Stimulated activated CD4-positive, alpha-beta T cell treated with anti-CD3 and anti-CD28 coated beads, Interleukin-12 subunit alpha, Interleukin-12 subunit beta, amount 100 ng/mL, for 48 hours (primary cell): ENCODE measurements around the gene RNF220.
A peak's percentile ranks its signal among the peaks of the same experiment; 100 is the strongest.

ENCODE experiments used
- DNase-seq, 3 donors: peaks; one replicate each; pipeline ENCODE4 v3.0.0-alpha.2; 2020; ENCODE audit warnings: low read depth in 2 of 3, low spot score in 1 of 3

RNF220 gene

GRCh38 chr1:44576456-44577150 is 171.5 kb downstream of the RNF220 start:
- no peak for DNase-seq

DNA sequence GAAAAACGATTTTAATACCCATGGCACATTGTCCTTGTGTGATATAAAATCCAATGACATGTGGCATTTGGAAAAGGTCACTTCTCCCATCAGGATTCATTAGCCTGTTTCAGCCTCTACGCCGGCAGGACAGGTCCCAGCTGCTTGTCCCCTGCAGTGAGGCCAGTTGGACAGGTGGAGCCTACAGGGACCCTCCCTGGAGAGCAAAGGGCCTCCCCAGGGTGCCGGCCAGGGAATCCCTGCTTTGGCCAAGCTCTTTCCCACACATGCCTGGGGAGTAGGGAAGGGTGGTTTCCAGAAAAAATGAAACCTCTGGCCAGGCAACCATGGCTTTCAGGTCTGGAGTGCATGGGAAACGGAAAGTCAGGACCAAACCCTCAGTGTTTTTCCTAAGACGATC is 176.2 kb downstream of the RNF220 start:
- DNase-seq, result no peak

DNA sequence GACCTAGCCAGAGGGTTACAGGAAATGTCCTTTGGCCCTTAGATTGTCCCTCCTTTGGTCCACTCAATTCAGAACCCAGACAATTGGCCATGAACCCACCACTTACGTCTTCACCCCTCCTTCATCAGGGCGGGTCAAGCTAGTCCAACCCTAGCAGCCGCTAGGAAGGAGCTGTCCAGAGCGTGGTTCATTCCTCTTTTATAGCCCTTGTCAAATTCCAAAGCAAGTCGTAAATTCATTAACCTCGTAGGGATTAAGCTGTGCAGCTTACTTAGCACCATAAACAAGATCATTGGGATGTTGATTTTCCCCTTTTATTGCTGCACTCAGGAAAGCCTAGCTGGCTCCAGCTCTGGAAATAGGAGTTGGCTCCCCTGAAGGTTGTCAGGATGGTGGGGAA is 179.1 kb downstream of the RNF220 start:
- no peak for DNase-seq

DNA sequence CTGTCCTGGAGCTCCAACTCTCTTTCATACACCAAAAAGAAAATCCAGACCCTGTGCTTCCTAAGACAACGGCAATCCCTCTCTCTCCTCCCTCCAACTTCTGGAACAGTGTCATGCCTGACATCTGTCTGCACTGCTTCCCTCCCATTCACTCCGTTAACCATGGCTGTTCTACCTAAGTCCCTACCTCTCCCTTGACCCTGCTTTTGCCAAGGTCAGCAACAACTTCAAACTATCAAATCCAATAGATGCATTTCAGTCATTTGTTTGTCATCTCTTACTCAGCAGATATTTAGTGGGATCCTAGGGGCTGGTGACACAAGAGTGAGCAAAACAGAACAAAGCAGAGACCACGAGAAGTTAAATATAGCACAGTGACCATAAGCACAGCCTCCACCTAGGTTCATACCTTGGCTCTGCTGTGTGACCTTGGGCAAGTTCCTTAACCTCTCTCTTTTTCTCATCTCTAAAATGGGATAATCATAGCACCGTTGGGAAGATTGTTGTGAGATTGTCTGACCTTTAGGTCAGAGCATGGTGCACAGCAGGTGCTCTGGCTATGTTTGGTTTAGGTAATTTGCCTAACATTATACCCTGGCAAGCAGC is 180.4 kb downstream of the RNF220 start:
- no peak for DNase-seq

DNA sequence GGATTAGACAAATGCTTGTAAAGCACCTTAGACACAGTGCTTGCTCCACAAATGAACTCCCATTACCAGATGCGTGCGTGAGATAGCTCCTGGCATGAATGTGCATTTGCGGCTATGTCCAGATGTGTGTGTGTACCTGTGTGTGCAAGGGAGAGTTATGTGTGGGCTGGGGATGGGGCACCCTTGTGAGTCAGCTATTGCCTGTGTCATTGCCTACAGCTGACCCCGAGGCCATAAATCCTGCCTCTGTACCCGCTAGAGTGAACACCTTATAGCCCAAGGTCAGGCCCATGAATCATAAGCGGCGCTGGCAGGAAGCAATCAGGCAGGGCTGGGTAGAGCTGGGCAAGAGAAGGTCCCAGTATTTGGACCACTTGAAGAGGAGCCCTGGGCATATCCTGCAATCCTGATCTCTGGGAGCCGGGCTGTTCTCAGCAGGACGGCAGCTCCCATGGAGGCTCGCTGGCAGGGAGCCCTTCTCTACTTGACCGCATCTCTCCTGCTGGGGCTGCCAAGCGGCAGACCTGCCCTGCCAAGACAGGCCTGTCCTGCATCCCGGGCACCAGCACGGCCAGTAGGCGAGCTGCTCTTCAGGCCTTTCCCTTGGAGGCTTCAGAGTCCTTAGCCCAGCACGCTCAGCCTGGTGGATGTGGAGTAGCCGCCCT is 182.9 kb downstream of the RNF220 start:
- DNase-seq, result no peak

DNA sequence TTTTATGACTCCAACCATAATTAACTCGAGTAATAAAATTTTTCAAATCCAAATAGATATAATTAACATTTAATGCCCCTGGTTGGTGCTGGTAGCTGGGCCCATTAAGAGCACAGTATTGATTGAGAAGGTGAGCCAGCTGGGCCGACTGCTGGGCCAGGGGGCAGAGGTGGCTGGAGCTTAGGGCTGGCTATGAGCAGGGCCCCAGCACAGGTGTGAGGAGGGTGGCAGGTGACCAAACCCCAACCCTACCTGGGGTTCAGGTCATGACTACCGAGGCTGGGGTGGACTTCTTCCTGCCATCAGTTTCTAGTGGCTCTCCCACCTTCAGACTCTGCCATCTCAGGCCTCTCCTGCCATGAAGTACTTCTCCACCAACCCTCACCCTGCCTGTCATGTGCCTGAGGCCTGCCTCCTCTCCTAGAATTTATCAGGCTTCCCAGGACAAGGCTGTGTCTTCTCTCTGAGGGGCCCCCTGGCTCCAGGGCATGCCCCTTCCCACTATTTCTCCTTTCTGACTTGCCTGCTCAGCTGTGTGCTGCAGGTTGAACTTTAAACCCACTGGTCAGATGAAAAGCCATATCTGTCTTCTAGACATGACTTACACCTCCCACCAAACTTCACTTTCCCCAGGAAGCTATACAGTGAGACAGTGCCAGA is 183.6 kb downstream of the RNF220 start:
- DNase-seq, result no peak

GRCh38 chr1:44590475-44590874 is 185.4 kb downstream of the RNF220 start:
- no peak for DNase-seq

DNA sequence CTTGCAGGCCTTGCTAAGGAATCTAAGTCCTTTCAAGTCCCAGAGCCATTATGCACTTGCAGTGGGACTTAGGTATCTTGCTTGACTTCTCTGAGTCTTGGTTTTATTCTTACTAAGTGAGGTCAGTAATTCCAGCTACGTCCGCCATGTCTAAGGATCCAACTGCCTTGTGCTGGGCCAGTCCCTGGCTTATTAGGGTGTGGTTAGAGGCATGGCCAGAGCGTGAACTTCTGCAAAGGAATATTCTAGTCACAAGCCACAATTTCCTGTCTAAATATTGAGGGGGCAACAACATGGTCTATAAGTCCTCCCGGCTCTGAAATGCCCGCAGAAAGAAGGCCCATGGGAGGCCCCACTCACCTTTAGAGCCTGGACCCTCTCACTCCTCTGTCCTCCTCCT is 186.3 kb downstream of the RNF220 start:
- no peak for DNase-seq

DNA sequence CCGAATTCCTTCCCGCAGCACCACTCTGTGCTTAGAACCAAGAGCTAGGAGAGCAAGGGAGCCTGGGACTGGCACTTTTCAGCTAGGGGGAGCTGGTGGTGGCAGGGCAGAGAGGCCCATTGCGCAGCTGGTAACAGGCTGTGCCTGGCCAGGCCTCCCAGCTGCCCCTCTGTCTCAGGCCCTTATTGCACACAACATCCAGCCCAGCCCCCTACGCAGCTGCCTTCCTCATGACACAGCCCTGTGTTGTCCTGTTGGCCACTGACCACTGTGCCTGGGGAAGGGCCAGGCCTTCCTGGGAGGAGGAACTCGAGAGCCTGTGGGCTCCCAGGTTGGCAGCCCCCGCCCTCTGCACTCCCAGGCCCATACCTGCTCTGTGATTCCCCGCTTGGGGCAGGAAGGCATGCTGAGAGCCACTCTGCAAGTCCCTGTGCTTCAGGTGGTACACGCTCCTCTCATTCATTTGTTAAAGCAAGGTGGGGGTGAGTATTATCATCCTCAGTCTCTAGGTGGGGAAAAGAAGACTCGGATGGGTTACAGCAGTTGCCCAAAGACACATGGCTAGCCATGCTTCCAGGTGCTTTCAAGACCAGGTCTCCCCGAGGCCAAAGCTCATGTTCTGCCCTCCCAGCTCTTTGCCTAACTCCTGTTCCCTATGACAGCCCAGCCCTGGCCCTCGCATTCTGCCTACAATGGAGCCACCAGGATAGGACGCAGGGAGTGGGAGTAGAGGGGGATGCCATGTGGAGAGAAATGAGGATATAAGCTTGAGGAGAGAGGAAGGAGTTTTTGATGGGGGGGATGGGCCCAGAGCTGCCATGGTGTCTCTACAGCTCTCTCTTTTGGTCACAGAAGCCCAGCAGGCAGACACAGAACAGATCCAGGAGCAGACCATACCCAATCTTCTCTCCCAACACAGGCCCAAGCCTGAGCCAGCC is 187.4 kb downstream of the RNF220 start:
- no peak for DNase-seq

- no peak for DNase-seq
Measured at GRCh38 chr1:44594353-44594752, 189.3 kb downstream of the RNF220 start.

DNA sequence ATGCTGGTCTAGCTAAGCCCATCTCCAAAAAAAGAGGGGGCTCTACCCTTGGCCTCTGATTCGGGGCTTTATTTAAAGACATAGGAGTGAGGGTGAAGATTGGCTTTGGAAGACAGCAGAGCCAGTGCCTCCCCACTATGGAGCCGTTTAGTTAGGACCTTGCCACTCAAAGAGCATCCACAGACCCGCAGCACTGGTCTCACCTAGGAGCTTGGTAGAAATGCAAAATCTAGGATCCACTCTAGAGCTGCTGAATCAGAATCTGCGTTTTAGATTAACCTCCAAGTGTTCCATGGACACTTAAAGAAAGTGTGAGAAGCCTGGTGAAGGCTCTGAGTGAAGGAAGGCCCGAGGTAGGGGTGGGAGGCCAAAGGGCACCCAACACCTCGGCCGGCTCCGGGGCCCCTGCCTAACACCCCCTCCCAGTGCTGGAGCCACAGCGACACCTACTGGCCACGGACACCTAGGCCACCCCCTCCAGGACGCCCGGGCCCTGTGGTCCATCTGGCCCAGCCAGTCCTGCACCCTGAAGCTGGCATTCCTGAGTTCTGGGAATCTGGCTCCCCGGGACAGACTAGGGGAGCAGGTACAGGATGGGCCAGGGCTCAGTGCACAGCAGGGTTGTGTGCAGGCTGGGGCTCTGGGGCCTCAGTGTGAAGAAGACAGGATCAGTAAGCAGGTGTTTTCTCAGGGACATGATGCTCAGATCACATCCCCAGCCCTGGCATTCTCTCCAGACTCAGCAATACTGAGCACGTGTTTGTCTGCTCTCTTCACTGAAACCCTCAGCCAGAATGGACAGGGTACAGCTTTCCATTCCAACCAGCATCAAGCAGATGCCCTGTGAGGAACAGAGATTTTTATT is 190.0 kb downstream of the RNF220 start:
- peak; percentile 53 to 78 (median 75) for DNase-seq

- no peak for DNase-seq
Measured at GRCh38 chr1:44596511-44596910, 191.5 kb downstream of the RNF220 start.

GRCh38 chr1:44598167-44598566 is 193.1 kb downstream of the RNF220 start:
- no peak for DNase-seq

- DNase-seq, result no peak
Measured at GRCh38 chr1:44602634-44603628, 197.9 kb downstream of the RNF220 start.

GRCh38 chr1:44603718-44604117 is 198.7 kb downstream of the RNF220 start:
- DNase-seq, result no peak

- DNase-seq, result no peak
Measured at GRCh38 chr1:44604157-44604955, 199.3 kb downstream of the RNF220 start.

- no peak for DNase-seq
Measured at GRCh38 chr1:44605914-44606615, 201.0 kb downstream of the RNF220 start.
